K562 (cell line): ENCODE data around the gene SPATC1L. TPM values are rescaled to one million over a fixed set of nuclear protein-coding genes. Genes with fewer than 3 reads are reported as not detected.
A peak's percentile ranks its signal among the peaks of the same experiment; 100 is the strongest.

Source experiments
- ASH1L ChIP-seq: fragments of 450-650 bp; IDR thresholded peaks from 2 replicates; pipeline ENCODE4 v1.6.1; 2018; ENCODE audit warnings: borderline replicate concordance, mild to moderate bottlenecking, low read depth; ENCODE audit not compliant: partially characterized antibody
- CBFB ChIP-seq: sonication (generic); formaldehyde crosslinking; IDR thresholded peaks from 2 replicates; pipeline ENCODE4 v1.4.0; 2020; ENCODE audit warnings: mild to moderate bottlenecking, missing genetic modification reagents
- CBX1 ChIP-seq: sonication (generic); IDR thresholded peaks from 2 replicates; pipeline ENCODE4 v1.6.1; 2016; ENCODE audit warnings: antibody characterized with exemption, low read depth, mild to moderate bottlenecking
- GATAD2A ChIP-seq: fragments of 450-650 bp; IDR thresholded peaks from 2 replicates; pipeline ENCODE4 v1.6.1; 2017
- HDGF ChIP-seq: fragments of 450-650 bp; IDR thresholded peaks from 2 replicates; pipeline ENCODE4 v1.6.1; 2016
- MIER1 ChIP-seq: fragments of 450-650 bp; IDR thresholded peaks from 2 replicates; pipeline ENCODE4 v1.6.1; 2016; ENCODE audit warnings: antibody characterized with exemption, mild to moderate bottlenecking, low read depth
- MNT ChIP-seq, 2 experiments: fragments of 450-650 bp; conservative IDR thresholded peaks; 2 replicates each; pipeline ENCODE4 v1.6.1; 2017; ENCODE audit warnings: mild to moderate bottlenecking in 2 of 2, moderate library complexity in 2 of 2
- MTF1 ChIP-seq: fragments of 250-450 bp; sonication (Bioruptor Pico); IDR thresholded peaks from 2 replicates; pipeline ENCODE4 v1.9.0; 2021; ENCODE audit warnings: moderate library complexity, mild to moderate bottlenecking, inconsistent platforms, borderline replicate concordance
- NFE2L1 ChIP-seq: fragments of 450-650 bp; IDR thresholded peaks from 2 replicates; pipeline ENCODE4 v1.6.1; 2016; ENCODE audit warnings: missing genetic modification characterization, low read depth, mild to moderate bottlenecking, missing compliant biosample characterization, moderate library complexity, borderline replicate concordance
- NFIX ChIP-seq: fragments of 250-450 bp; sonication (Bioruptor Pico); IDR thresholded peaks from 2 replicates; pipeline ENCODE4 v1.4.0; 2020; ENCODE audit warnings: low read depth, mild to moderate bottlenecking, moderate library complexity
- NR4A1 ChIP-seq, 2 experiments: fragments of 250-450 bp in 1 of 2; fragments of 450-650 bp in 1 of 2; sonication (Bioruptor Pico) in 1 of 2; IDR thresholded peaks; 2 replicates each; pipeline versions ENCODE4 v1.4.0 to v1.6.1; 2016 to 2020; ENCODE audit warnings: mild to moderate bottlenecking in 2 of 2, missing compliant biosample characterization in 1 of 2, missing genetic modification characterization in 1 of 2, moderate library complexity in 1 of 2
- NUFIP1 ChIP-seq: fragments of 450-650 bp; IDR thresholded peaks from 2 replicates; pipeline ENCODE4 v1.6.1; 2018; ENCODE audit not compliant: partially characterized antibody
- PBX2 ChIP-seq, 2 experiments: IDR thresholded peaks in 1 of 2; conservative IDR thresholded peaks in 1 of 2; 2 replicates each; pipeline ENCODE4 v1.6.1; 2016; ENCODE audit warnings: low read depth in 2 of 2, mild to moderate bottlenecking in 1 of 2, missing compliant biosample characterization in 1 of 2, missing genetic modification characterization in 1 of 2, moderate library complexity in 1 of 2
- POLR2AphosphoS5 ChIP-seq: IDR thresholded peaks from 2 replicates; pipeline ENCODE4 v1.6.1; 2011; ENCODE audit warnings: mild to moderate bottlenecking, low read depth, low read length, moderate library complexity; ENCODE audit not compliant: control insufficient read depth, insufficient read depth
- RB1 ChIP-seq: fragments of 450-650 bp; IDR thresholded peaks from 2 replicates; pipeline ENCODE4 v1.6.1; 2017; ENCODE audit warnings: low read depth, mild to moderate bottlenecking
- SMC3 ChIP-seq: conservative IDR thresholded peaks from 2 replicates; pipeline ENCODE4 v1.6.1; 2011; ENCODE audit warnings: low read depth, low read length, improper control_type of control experiment; ENCODE audit not compliant: insufficient read depth
- SP2 ChIP-seq: IDR thresholded peaks from 2 replicates; pipeline ENCODE4 v1.6.1; 2011; ENCODE audit warnings: mild to moderate bottlenecking, low read depth, low read length, moderate library complexity; ENCODE audit not compliant: poor library complexity, severe bottlenecking; ENCODE audit errors: extremely low read depth
- TRIM28 ChIP-seq: fragments of 450-650 bp; IDR thresholded peaks from 2 replicates; pipeline ENCODE4 v1.6.1; 2017
- ZNF57 ChIP-seq: fragments of 450-650 bp; formaldehyde crosslinking; IDR thresholded peaks from 2 replicates; pipeline ENCODE4 v1.4.0; 2020; ENCODE audit warnings: mild to moderate bottlenecking, moderate library complexity
- polyA plus RNA-seq, 8 experiments: library from polyadenylated mRNA; depleted of rRNA in 4 of 8; stranded (reverse) in 5 of 8; unstranded in 3 of 8; fragments of >200 nt; fragmentation: Nextera tagmentation in 2 of 8; fragmentation: Illumina TruSeq in 1 of 8; extraction: Ambion mirVana in 2 of 8; extraction: Trizol in 1 of 8; gene quantifications; 2 replicates each; pipeline versions ENCODE4 v1.2.1 to v1.2.3, GENCODE V29; 2011 to 2014; ENCODE audit warnings: inconsistent platforms in 1 of 8, missing spikeins in 1 of 8
- total RNA-seq, 7 experiments: library from RNA; depleted of rRNA in 6 of 7; stranded (reverse); fragments of >200 nt in 6 of 7; fragmentation: Illumina TruSeq in 2 of 7; extraction: Trizol in 2 of 7; gene quantifications; 2 replicates each; pipeline versions ENCODE4 v1.2.1 to v1.2.3, GENCODE V29; 2011 to 2021; ENCODE audit warnings: low replicate concordance in 1 of 7
- TF ChIP-seq, protein P1 (sequence below): fragments of 250-450 bp; sonication (Bioruptor Pico); IDR thresholded peaks from 2 replicates; pipeline ENCODE4 v1.4.0; 2020; ENCODE audit warnings: mild to moderate bottlenecking, moderate library complexity, borderline replicate concordance

SPATC1L gene
- total and polyA plus RNA-seq, 9 of the 15 experiments (the other 6 are each of a cell fraction or from before 2014, with no cell fraction given) = 0.14 to 121 (median 34.0) TPM; not detected in 1

DNA sequence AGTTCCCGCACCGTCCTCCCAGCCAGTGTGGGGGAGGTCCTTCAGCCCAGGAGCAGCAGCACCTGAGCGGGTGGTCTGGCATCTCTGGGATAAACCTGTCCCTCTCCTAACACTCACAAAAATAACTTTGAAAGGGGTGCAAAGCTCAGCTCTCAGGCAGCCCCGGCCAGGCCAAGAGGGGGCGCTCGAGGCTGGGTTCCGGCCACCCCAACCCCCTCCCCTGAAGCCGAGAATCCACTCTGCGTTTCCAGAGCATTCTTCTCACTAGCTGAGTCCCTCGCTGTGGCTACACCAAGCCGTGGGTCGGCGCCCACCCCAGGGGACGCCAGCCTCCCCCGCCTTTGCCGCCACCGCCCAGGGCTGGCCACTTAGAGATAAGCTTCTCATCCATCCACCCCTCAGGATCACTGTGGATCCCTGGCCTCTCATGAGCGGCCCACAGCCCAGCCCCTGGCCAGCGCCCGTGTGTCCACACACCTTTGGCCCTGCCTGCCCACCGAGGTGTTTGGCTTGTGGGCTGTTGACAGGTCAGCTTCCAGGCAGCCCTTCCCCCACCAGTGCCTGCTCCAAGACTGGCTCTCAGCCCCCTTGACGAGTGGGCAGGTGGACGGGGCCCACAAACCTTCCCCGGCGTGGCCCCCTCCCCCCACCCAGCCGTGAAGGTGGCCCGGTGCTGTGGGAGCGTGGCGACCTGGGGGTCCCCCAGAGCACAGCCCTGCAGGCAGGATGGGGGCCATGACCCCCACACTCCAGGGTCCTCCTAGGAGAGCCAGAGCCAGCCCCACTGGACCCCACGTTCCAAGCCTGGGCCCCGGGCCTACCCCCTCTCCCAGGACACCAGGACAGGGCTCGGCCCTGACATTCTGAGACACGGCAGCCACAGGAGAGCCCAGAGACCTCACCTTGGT is 30.8 kb downstream of the SPATC1L start (continued):
- TF ChIP-seq, protein P1, sequence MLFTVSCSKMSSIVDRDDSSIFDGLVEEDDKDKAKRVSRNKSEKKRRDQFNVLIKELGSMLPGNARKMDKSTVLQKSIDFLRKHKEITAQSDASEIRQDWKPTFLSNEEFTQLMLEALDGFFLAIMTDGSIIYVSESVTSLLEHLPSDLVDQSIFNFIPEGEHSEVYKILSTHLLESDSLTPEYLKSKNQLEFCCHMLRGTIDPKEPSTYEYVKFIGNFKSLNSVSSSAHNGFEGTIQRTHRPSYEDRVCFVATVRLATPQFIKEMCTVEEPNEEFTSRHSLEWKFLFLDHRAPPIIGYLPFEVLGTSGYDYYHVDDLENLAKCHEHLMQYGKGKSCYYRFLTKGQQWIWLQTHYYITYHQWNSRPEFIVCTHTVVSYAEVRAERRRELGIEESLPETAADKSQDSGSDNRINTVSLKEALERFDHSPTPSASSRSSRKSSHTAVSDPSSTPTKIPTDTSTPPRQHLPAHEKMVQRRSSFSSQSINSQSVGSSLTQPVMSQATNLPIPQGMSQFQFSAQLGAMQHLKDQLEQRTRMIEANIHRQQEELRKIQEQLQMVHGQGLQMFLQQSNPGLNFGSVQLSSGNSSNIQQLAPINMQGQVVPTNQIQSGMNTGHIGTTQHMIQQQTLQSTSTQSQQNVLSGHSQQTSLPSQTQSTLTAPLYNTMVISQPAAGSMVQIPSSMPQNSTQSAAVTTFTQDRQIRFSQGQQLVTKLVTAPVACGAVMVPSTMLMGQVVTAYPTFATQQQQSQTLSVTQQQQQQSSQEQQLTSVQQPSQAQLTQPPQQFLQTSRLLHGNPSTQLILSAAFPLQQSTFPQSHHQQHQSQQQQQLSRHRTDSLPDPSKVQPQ (CRISPR knock-in tag) = no peak
- no peak for TF ChIP-seq ZNF57 (CRISPR knock-in tag)
- peak; percentile 54 for TF ChIP-seq SMC3
- no peak for TF ChIP-seq MIER1
- TF ChIP-seq NFIX = no peak
- no peak for TF ChIP-seq MTF1 (CRISPR knock-in tag)
- TF ChIP-seq GATAD2A = no peak; the same call in 1 of the 2 replicates
- TF ChIP-seq RB1 = peak; percentile 69
- TF ChIP-seq NFE2L1 (tag) = no peak
- no peak for TF ChIP-seq TRIM28
- TF ChIP-seq SP2 = no peak
- no peak for TF ChIP-seq NUFIP1
- TF ChIP-seq PBX2 (CRISPR knock-in tag; IDR thresholded peaks at IDR 0.05; ENCODE audit: low read depth) = no peak
- TF ChIP-seq PBX2 (tag; conservative IDR thresholded peaks at IDR 0.05; ENCODE audit: low read depth) = no peak
- TF ChIP-seq MNT (conservative IDR thresholded peaks at IDR 0.05) = peak in 1 of 2 experiments; percentile 70; a peak in 2 of 4 replicates
- no peak for TF ChIP-seq ASH1L
- TF ChIP-seq POLR2AphosphoS5 = peak; percentile 47; the same call in 1 of the 2 replicates
- TF ChIP-seq CBX1 = no peak
- no peak; the same call in 1 of the 2 replicates for TF ChIP-seq HDGF
- TF ChIP-seq CBFB (CRISPR knock-in tag) = no peak
- TF ChIP-seq NR4A1 (CRISPR knock-in tag; IDR thresholded peaks at IDR 0.05) = no peak
- TF ChIP-seq NR4A1 (tag; IDR thresholded peaks at IDR 0.05) = 0 out of 2 replicates have a peak, but pooled peaks have one; percentile 46
